Measurements from ENCODE around the gene NAPSA. TPM values are rescaled to one million over a fixed set of nuclear protein-coding genes. Genes with fewer than 3 reads are reported as not detected.

NAPSA gene
- total and polyA plus RNA-seq, 8 donors = 0.78 to 4.6 (median 2.3) TPM

- no peak overlapping the region for H3K27ac ChIP-seq
- FAIRE-seq = no peak
- no peaks in the 10 kb centered on the region for H3K4me1 ChIP-seq
- WGBS, 2 donors = 92 to 93% methylated on average over 36 of the region's 36 CpGs
- TF ChIP-seq, protein P1, sequence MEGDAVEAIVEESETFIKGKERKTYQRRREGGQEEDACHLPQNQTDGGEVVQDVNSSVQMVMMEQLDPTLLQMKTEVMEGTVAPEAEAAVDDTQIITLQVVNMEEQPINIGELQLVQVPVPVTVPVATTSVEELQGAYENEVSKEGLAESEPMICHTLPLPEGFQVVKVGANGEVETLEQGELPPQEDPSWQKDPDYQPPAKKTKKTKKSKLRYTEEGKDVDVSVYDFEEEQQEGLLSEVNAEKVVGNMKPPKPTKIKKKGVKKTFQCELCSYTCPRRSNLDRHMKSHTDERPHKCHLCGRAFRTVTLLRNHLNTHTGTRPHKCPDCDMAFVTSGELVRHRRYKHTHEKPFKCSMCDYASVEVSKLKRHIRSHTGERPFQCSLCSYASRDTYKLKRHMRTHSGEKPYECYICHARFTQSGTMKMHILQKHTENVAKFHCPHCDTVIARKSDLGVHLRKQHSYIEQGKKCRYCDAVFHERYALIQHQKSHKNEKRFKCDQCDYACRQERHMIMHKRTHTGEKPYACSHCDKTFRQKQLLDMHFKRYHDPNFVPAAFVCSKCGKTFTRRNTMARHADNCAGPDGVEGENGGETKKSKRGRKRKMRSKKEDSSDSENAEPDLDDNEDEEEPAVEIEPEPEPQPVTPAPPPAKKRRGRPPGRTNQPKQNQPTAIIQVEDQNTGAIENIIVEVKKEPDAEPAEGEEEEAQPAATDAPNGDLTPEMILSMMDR (IDR thresholded peaks at IDR 0.05) = no peak
- H3K9me3 ChIP-seq = no peaks in the 10 kb centered on the region
- no peaks in the 10 kb centered on the region for H3K27me3 ChIP-seq
- no peak overlapping the region for H3K4me3 ChIP-seq
- peaks cover 6 to 52% (median 26%) of the 10 kb centered on the region in 3 donors for H3K36me3 ChIP-seq
- DNase-seq = peak in 1 of 6 donors; percentile 27
- intact Hi-C loops (cut with DNase I) = no loop called here
- no peak for ATAC-seq
These were observed 12.9 kb upstream of the NAPSA start for GRCh38 chr19:50378169-50378862.

GRCh38 chr19:50377517-50377916, 12.1 kb upstream of the NAPSA start:
- ATAC-seq = no peak
- Histone ChIP-seq H3K36me3 (peaks cover 6 to 50% (median 26%) of the 10 kb centered on the region in 3 donors), H3K4me3 (no peak overlapping the region), H3K9me3 (no peaks in the 10 kb centered on the region), H3K27me3 (no peaks in the 10 kb centered on the region), H3K4me1 (no peaks in the 10 kb centered on the region), H3K27ac (no peak overlapping the region)
- peak in 1 of 6 donors; percentile 25 for DNase-seq
- FAIRE-seq = no peak
- intact Hi-C loops (cut with DNase I) = no loop called here
- WGBS, 2 donors = 79 to 88% methylated on average over 8 to 9 of the region's 9 CpGs
- TF ChIP-seq, protein P1 (IDR thresholded peaks at IDR 0.05) = no peak

- no peaks in the 10 kb centered on the region for H3K4me1 ChIP-seq
- FAIRE-seq (no peak), DNase-seq (peak in 4 of 6 donors; percentile 51 to 76 (median 59)), ATAC-seq (peak; percentile 4 to 29 (median 8))
- H3K4me3 ChIP-seq = peak overlapping the region in 2 of 4 donors; percentile 64 to 94
- WGBS, 2 donors = 40 to 50% methylated on average over 7 of the region's 7 CpGs
- intact Hi-C loops (cut with DNase I) = no loop called here
- no peaks in the 10 kb centered on the region for H3K27me3 ChIP-seq
- no peak overlapping the region for H3K27ac ChIP-seq
- TF ChIP-seq, protein P1 (IDR thresholded peaks at IDR 0.05) = no peak
- H3K36me3 ChIP-seq = peaks cover 6 to 46% (median 26%) of the 10 kb centered on the region in 3 donors
- H3K9me3 ChIP-seq = no peaks in the 10 kb centered on the region
These were observed 11.6 kb upstream of the NAPSA start for GRCh38 chr19:50377051-50377461.

GRCh38 chr19:50376166-50377050, 11.0 kb upstream of the NAPSA start, which contains the start of gene NR1H2:
TSS of gene NR1H2 (plus strand) at chr19:50376457. CDS start at chr19:50377606, 1,149 bp downstream.
- WGBS, 2 donors = 1 to 3% methylated on average over 53 to 67 of the region's 67 CpGs
- ATAC-seq = peak; percentile 96 to 98 (median 96)
- H3K9me3 ChIP-seq = no peaks in the 10 kb centered on the region
- no peak for FAIRE-seq
- TF ChIP-seq, protein P1 (IDR thresholded peaks at IDR 0.05) = no peak
- H3K36me3 ChIP-seq = peaks cover 6 to 39% (median 26%) of the 10 kb centered on the region in 3 donors
- H3K4me1 ChIP-seq = no peaks in the 10 kb centered on the region
- intact Hi-C loops (cut with DNase I) = no loop called here
- peak; percentile 93 to 97 (median 94) for DNase-seq
- peak within 1 kb of the TSS; percentile 91 to 97 (median 94) for H3K27ac ChIP-seq
- H3K4me3 ChIP-seq = peak within 1 kb of the TSS; percentile 64 to 94 (median 86)
- H3K27me3 ChIP-seq = no peaks in the 10 kb centered on the region
